ENCODE results near the gene ACSL1.

Gene ACSL1

DNA sequence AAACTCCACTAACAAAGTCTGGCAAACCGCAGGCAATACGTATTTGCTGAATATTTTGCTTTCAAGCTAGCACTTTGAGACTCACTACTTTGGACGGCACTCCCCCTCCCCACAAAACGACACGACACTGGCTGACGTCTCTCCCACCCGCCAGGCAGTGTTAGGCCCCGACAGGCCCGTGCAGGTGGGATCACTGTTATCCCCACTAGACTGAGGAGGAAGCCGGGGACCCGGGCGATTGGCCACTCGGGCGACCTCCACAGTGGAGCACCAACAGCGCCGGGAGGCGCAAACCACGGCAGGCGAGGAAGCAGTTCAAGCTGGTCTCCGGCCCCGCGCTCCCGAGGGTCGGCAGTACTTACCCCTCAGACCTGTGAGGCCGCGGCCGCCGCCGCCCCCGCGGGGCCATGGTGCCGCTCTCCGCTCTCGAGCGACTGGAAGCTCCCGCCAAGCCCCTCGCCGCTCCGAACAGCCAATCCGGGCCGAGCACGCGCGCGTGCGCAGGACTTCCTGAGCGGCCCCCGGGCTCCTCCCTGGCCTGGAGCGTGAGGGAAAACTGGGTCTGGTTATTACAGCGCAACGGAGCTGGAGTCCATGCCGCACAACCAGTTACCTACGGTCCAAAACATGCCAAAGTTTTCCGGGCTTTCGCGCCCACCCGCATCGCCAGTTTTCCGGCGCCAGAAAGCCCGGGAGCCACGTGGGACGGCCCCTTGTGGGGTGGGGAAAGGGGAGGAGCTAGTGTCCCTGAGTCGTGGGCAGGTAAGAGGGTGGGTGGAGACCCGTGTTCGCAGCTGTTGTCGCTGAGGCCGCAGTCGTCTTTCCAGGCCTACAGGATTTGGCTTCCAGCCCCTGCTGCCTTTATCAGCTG lies 91.9 kb downstream of the ACSL1 start, which contains the start of gene CENPU (continued):
- TF ChIP-seq ZNF433 (tag by site-specific recombination; IDR thresholded peaks at IDR 0.05; ENCODE audit: low read depth) (no peak), ZNF214 (tag by site-specific recombination; IDR thresholded peaks at IDR 0.05; ENCODE audit: borderline replicate concordance) (no peak), ZEB2 (tag by site-specific recombination; IDR thresholded peaks at IDR 0.05) (peak; percentile 81), ZNF521 (tag by site-specific recombination; IDR thresholded peaks at IDR 0.05) (no peak), MZF1 (tag by site-specific recombination; IDR thresholded peaks at IDR 0.05; ENCODE audit: borderline replicate concordance) (no peak), SP7 (tag by site-specific recombination; IDR thresholded peaks at IDR 0.05) (peak; percentile 91), ZNF792 (tag by site-specific recombination; IDR thresholded peaks at IDR 0.05) (no peak), ZNF221 (tag by site-specific recombination; IDR thresholded peaks at IDR 0.05; ENCODE audit: borderline replicate concordance) (no peak), ZFHX2 (tag by site-specific recombination; conservative IDR thresholded peaks at IDR 0.05) (peak; percentile 86), ZNF404 (tag by site-specific recombination; IDR thresholded peaks at IDR 0.05) (no peak), ZFP69B (tag by site-specific recombination; IDR thresholded peaks at IDR 0.05) (peak; percentile 97), ZNF558 (tag by site-specific recombination; IDR thresholded peaks at IDR 0.05) (peak; percentile 59; the same call in 1 of the 2 replicates), SCRT1 (tag by site-specific recombination; IDR thresholded peaks at IDR 0.05; ENCODE audit: borderline replicate concordance) (no peak), ZNF658 (tag by site-specific recombination; IDR thresholded peaks at IDR 0.05) (no peak), ZNF202 (tag by site-specific recombination; IDR thresholded peaks at IDR 0.05; ENCODE audit: borderline replicate concordance) (no peak), ZSCAN23 (tag by site-specific recombination; IDR thresholded peaks at IDR 0.05) (peak; percentile 91), ZSCAN5A (tag by site-specific recombination; IDR thresholded peaks at IDR 0.05) (no peak; the same call in 1 of the 2 replicates), ZNF555 (tag by site-specific recombination; conservative IDR thresholded peaks at IDR 0.05) (no peak), ZNF585B (tag by site-specific recombination; IDR thresholded peaks at IDR 0.05) (no peak), SCRT2 (tag by site-specific recombination; IDR thresholded peaks at IDR 0.05) (peak; percentile 46; the same call in 1 of the 2 replicates), ZNF701 (tag by site-specific recombination; IDR thresholded peaks at IDR 0.05) (no peak), ZNF280C (tag by site-specific recombination; IDR thresholded peaks at IDR 0.05) (no peak)
- TF ChIP-seq, protein P1, sequence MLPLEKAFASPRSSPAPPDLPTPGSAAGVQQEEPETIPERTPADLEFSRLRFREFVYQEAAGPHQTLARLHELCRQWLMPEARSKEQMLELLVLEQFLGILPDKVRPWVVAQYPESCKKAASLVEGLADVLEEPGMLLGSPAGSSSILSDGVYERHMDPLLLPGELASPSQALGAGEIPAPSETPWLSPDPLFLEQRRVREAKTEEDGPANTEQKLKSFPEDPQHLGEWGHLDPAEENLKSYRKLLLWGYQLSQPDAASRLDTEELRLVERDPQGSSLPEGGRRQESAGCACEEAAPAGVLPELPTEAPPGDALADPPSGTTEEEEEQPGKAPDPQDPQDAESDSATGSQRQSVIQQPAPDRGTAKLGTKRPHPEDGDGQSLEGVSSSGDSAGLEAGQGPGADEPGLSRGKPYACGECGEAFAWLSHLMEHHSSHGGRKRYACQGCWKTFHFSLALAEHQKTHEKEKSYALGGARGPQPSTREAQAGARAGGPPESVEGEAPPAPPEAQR (tag by site-specific recombination; IDR thresholded peaks at IDR 0.05): peak; percentile 92; the same call in 1 of the 2 replicates
- TF ChIP-seq, protein P2, sequence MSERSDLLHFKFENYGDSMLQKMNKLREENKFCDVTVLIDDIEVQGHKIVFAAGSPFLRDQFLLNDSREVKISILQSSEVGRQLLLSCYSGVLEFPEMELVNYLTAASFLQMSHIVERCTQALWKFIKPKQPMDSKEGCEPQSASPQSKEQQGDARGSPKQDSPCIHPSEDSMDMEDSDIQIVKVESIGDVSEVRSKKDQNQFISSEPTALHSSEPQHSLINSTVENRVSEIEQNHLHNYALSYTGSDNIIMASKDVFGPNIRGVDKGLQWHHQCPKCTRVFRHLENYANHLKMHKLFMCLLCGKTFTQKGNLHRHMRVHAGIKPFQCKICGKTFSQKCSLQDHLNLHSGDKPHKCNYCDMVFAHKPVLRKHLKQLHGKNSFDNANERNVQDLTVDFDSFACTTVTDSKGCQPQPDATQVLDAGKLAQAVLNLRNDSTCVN (tag by site-specific recombination; optimal IDR thresholded peaks at IDR 0.05): peak; percentile 85
- TF ChIP-seq, protein P3, sequence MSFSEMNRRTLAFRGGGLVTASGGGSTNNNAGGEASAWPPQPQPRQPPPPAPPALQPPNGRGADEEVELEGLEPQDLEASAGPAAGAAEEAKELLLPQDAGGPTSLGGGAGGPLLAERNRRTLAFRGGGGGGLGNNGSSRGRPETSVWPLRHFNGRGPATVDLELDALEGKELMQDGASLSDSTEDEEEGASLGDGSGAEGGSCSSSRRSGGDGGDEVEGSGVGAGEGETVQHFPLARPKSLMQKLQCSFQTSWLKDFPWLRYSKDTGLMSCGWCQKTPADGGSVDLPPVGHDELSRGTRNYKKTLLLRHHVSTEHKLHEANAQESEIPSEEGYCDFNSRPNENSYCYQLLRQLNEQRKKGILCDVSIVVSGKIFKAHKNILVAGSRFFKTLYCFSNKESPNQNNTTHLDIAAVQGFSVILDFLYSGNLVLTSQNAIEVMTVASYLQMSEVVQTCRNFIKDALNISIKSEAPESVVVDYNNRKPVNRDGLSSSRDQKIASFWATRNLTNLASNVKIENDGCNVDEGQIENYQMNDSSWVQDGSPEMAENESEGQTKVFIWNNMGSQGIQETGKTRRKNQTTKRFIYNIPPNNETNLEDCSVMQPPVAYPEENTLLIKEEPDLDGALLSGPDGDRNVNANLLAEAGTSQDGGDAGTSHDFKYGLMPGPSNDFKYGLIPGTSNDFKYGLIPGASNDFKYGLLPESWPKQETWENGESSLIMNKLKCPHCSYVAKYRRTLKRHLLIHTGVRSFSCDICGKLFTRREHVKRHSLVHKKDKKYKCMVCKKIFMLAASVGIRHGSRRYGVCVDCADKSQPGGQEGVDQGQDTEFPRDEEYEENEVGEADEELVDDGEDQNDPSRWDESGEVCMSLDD (tag by site-specific recombination; IDR thresholded peaks at IDR 0.05): 0 out of 2 replicates have a peak, but pooled peaks have one; percentile 37
- TF ChIP-seq, protein P4, sequence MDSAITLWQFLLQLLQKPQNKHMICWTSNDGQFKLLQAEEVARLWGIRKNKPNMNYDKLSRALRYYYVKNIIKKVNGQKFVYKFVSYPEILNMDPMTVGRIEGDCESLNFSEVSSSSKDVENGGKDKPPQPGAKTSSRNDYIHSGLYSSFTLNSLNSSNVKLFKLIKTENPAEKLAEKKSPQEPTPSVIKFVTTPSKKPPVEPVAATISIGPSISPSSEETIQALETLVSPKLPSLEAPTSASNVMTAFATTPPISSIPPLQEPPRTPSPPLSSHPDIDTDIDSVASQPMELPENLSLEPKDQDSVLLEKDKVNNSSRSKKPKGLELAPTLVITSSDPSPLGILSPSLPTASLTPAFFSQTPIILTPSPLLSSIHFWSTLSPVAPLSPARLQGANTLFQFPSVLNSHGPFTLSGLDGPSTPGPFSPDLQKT (IDR thresholded peaks at IDR 0.05; ENCODE audit: borderline replicate concordance, low read depth, low read length): no peak

Data from HEK293 (cell line).